C4-2B (cell line): ENCODE measurements around the gene CLDN4.

ENCODE experiments used
- CTCF ChIP-seq: fragments of 450-650 bp; conservative IDR thresholded peaks from 2 replicates; pipeline ENCODE4 v1.5.1; 2017; ENCODE audit warnings: mild to moderate bottlenecking
- ZFX ChIP-seq: fragments of 450-650 bp; IDR thresholded peaks from 2 replicates; pipeline ENCODE4 v1.6.1; 2017

GRCh38 chr7:73865738-73866445, 35.1 kb downstream of the CLDN4 start:
- TF ChIP-seq CTCF (no peak; the same call in 1 of the 2 replicates), ZFX (no peak)
